ENCODE measurements around the gene SLC35B3. TPM values are rescaled to one million over a fixed set of nuclear protein-coding genes. Genes with fewer than 3 reads are reported as not detected.
A peak's percentile ranks its signal among the peaks of the same experiment; 100 is the strongest.

The SLC35B3 gene
- total RNA-seq: 1 to 10 TPM; 7.1 to 9.0 (median 7.8) TPM
- total RNA-seq (2013): 16.5 TPM

DNA sequence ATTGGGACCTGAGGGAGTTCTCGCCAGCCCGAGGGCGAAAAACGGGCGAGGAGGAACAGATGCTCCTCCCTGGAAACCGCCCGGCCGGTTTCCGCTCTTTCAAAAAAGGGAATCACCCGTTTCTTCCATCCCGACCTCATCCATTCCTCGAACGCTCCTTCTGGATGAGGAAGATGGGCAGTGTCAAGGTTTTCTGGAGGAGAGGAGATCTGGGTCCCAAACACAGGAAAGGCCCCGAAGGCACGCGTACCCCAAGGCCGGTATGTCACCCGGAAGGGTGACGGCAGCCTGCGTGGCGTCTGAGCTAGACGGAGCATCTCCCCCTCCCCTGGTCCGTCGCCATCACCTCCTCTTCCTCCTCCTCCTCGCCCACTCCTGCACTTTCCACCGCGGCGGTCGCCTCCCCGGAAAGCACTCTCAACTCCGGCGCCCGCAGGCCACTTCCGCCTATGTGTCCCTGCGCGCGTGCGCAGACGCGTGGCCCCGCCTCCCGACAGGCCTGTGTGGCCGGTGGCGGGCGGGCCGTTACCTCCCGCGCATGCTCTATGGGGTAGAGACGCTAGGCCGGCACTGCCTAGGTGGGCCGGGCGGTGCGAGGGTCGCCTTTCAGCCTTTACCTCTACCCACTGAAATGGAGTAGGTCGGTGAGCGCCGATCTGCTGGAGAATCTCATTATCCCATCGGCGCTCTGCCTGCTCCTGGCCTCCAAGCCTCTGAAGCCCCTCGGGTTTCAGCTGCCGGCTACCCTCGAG, at the start of gene SLC35B3:
Gene SLC35B3, minus strand, starts transcription at position 453 of the 752 bp plus-strand sequence.
- Histone ChIP-seq H3K4me1 (ENCODE audit: control insufficient read depth, insufficient read depth, low read length) (peaks cover 10% of the 10 kb centered on the region), H3K9me3 (ENCODE audit: control insufficient read depth, insufficient read depth, low read length) (no peaks in the 10 kb centered on the region), H3K4me3 (ENCODE audit: low read length) (peak within 1 kb of the TSS; percentile 99), H3K27ac (ENCODE audit: low read length) (peak within 1 kb of the TSS; percentile 94), H3K27me3 (ENCODE audit: control insufficient read depth, insufficient read depth, low read length) (no peaks in the 10 kb centered on the region), H3K36me3 (ENCODE audit: control insufficient read depth, insufficient read depth, low read length) (no peaks in the 10 kb centered on the region)
- Mint-ChIP-seq H3K9me3 (no peaks in the 10 kb centered on the region), H3K36me3 (no peaks in the 10 kb centered on the region), H3K27me3 (ENCODE audit: low read depth in 2 of 2) (no peaks in the 10 kb centered on the region), H3K4me1 (peaks cover 34 to 42% of the 10 kb centered on the region in 2 donors), H3K27ac (peak within 1 kb of the TSS; percentile 91 to 95), H3K4me3 (peak within 1 kb of the TSS; percentile 95)
- no peak for TF ChIP-seq CTCF (IDR thresholded peaks at IDR 0.05)
- intact Hi-C loops (cut with micrococcal nuclease): no loop called here
- ATAC-seq (peak; percentile 93 to 97 (median 94)), DNase-seq (peak; percentile 98)
- WGBS (ENCODE audit: insufficient coverage): 2% methylated on average over 60 of the region's 62 CpGs

- no peak overlapping the region for H3K4me3 Mint-ChIP-seq
Observed at GRCh38 chr6:8483650-8484049, 48.3 kb upstream of the SLC35B3 start.

GRCh38 chr6:8481727-8482126, 46.4 kb upstream of the SLC35B3 start:
- H3K27me3 ChIP-seq (ENCODE audit: control insufficient read depth, insufficient read depth, low read length): no peaks in the 10 kb centered on the region
- Mint-ChIP-seq H3K4me3 (no peak overlapping the region), H3K36me3 (peaks cover 7% of the 10 kb centered on the region), H3K27ac (no peak overlapping the region), H3K27me3 (ENCODE audit: low read depth in 2 of 2) (peaks cover 0 to 7% of the 10 kb centered on the region in 2 donors), H3K9me3 (peaks cover 2 to 12% of the 10 kb centered on the region in 2 donors), H3K4me1 (no peaks in the 10 kb centered on the region)
- no peaks in the 10 kb centered on the region for H3K9me3 ChIP-seq (ENCODE audit: control insufficient read depth, insufficient read depth, low read length)
- no peak for TF ChIP-seq CTCF (IDR thresholded peaks at IDR 0.05)
- ATAC-seq: no peak
- H3K27ac ChIP-seq (ENCODE audit: low read length): no peak overlapping the region
- H3K36me3 ChIP-seq (ENCODE audit: control insufficient read depth, insufficient read depth, low read length): no peaks in the 10 kb centered on the region
- DNase-seq: no peak
- intact Hi-C loops (cut with micrococcal nuclease): no loop called here
- WGBS (ENCODE audit: insufficient coverage): 35% methylated on average over 2 of the region's 2 CpGs
- H3K4me1 ChIP-seq (ENCODE audit: control insufficient read depth, insufficient read depth, low read length): no peaks in the 10 kb centered on the region
- no peak overlapping the region for H3K4me3 ChIP-seq (ENCODE audit: low read length)

More at GRCh38 chr6:8483650-8484049, 48.3 kb upstream of the SLC35B3 start:
- Mint-ChIP-seq H3K27ac (no peak overlapping the region), H3K27me3 (ENCODE audit: low read depth in 2 of 2) (peaks cover 0 to 7% of the 10 kb centered on the region in 2 donors), H3K9me3 (peaks cover 2 to 16% of the 10 kb centered on the region in 2 donors), H3K36me3 (peaks cover 7% of the 10 kb centered on the region), H3K4me1 (no peaks in the 10 kb centered on the region)
- ATAC-seq (no peak), DNase-seq (no peak)
- Histone ChIP-seq H3K27me3 (ENCODE audit: control insufficient read depth, insufficient read depth, low read length) (no peaks in the 10 kb centered on the region), H3K4me3 (ENCODE audit: low read length) (no peak overlapping the region), H3K27ac (ENCODE audit: low read length) (no peak overlapping the region), H3K9me3 (ENCODE audit: control insufficient read depth, insufficient read depth, low read length) (no peaks in the 10 kb centered on the region), H3K4me1 (ENCODE audit: control insufficient read depth, insufficient read depth, low read length) (no peaks in the 10 kb centered on the region), H3K36me3 (ENCODE audit: control insufficient read depth, insufficient read depth, low read length) (no peaks in the 10 kb centered on the region)
- WGBS (ENCODE audit: insufficient coverage): no CpG with 5 or more reads among the region's 1 CpG
- TF ChIP-seq CTCF (IDR thresholded peaks at IDR 0.05): no peak
- intact Hi-C loops (cut with micrococcal nuclease): no loop called here
